OCI-LY3 (cell line): Measurements from ENCODE around the gene JMY.

Source experiments
- H2AFZ ChIP-seq: fragments of 200-600, 300-600 bp; shearing (Covaris generic); 2 replicates; pipeline ENCODE4 v1.6.0; 2014; ENCODE audit warnings: antibody characterized with exemption, low read depth, low read length
- H3K27ac ChIP-seq: fragments of 200-600, 300-600 bp; sonication (generic); 2 replicates; pipeline ENCODE4 v1.5.1; 2014; ENCODE audit warnings: mild to moderate bottlenecking, low read length, moderate library complexity, mixed read lengths
- H3K27me3 ChIP-seq: fragments of 200-600, 300-600 bp; sonication (generic); 2 replicates; pipeline ENCODE4 v1.6.1; 2014; ENCODE audit warnings: low read depth, low read length, mixed read lengths
- H3K36me3 ChIP-seq: fragments of 200-600, 300-600 bp; sonication (generic); replicated peaks from 2 replicates; pipeline ENCODE3; 2014; ENCODE audit warnings: low read depth, low read length, mixed read lengths
- H3K4me1 ChIP-seq: fragments of 300-600, 200-600 bp; sonication (generic); 2 replicates; pipeline ENCODE4 v1.6.1; 2014; ENCODE audit warnings: low read length, mixed read lengths
- H3K4me2 ChIP-seq: fragments of 200-600, 300-600 bp; sonication (generic); 2 replicates; pipeline ENCODE4 v1.6.1; 2014; ENCODE audit warnings: low read length, mixed read lengths
- H3K4me3 ChIP-seq: fragments of 300-600, 200-600 bp; sonication (generic); 2 replicates; pipeline ENCODE4 v1.5.1; 2014; ENCODE audit warnings: antibody characterized with exemption, mild to moderate bottlenecking, low read length, moderate library complexity
- H3K79me2 ChIP-seq: fragments of 300-600, 200-600 bp; shearing (Covaris generic); 2 replicates; pipeline ENCODE4 v1.6.1; 2014; ENCODE audit warnings: mild to moderate bottlenecking, low read length, mixed read lengths
- H3K9ac ChIP-seq: fragments of 300-600, 200-600 bp; shearing (Covaris generic); 2 replicates; pipeline ENCODE4 v1.6.0; 2014; ENCODE audit warnings: mild to moderate bottlenecking, low read length, moderate library complexity
- H3K9me3 ChIP-seq: fragments of 200-600, 300-600 bp; shearing (Covaris generic); 2 replicates; pipeline ENCODE4 v1.6.1; 2014; ENCODE audit warnings: low read length, mixed read lengths; ENCODE audit not compliant: insufficient read depth
- H4K20me1 ChIP-seq: fragments of 200-600, 300-600 bp; sonication (generic); 2 replicates; pipeline ENCODE4 v1.6.1; 2016; ENCODE audit warnings: low read length, mixed read lengths; ENCODE audit not compliant: insufficient read depth
- CTCF ChIP-seq: fragments of 200-600, 300-600 bp; sonication (generic); IDR thresholded peaks from 2 replicates; pipeline ENCODE4 v1.5.1; 2014; ENCODE audit warnings: antibody characterized with exemption, low read length, low read depth
- EZH2phosphoT487 ChIP-seq: fragments of 200-600 bp; shearing (Covaris generic); IDR thresholded peaks from 2 replicates; pipeline ENCODE4 v1.6.1; 2018; ENCODE audit warnings: antibody characterized with exemption, mixed run types, low read depth

The JMY gene

GRCh38 chr5:79297661-79298060, 61.7 kb downstream of the JMY start:
- Histone ChIP-seq H4K20me1 (no peaks in the 10 kb centered on the region), H3K9ac (no peak overlapping the region), H3K9me3 (no peaks in the 10 kb centered on the region), H3K4me3 (no peak overlapping the region), H3K79me2 (no peaks in the 10 kb centered on the region), H3K27ac (no peak overlapping the region), H3K4me1 (peaks cover 6% of the 10 kb centered on the region), H2AFZ (no peak overlapping the region), H3K36me3 (peaks cover 4% of the 10 kb centered on the region), H3K4me2 (no peak overlapping the region), H3K27me3 (no peaks in the 10 kb centered on the region)
- TF ChIP-seq EZH2phosphoT487 (no peak), CTCF (no peak)

- H3K79me2 ChIP-seq = no peaks in the 10 kb centered on the region
- H4K20me1 ChIP-seq = no peaks in the 10 kb centered on the region
- H3K27ac ChIP-seq = no peak overlapping the region
- no peaks in the 10 kb centered on the region for H3K9me3 ChIP-seq
- H2AFZ ChIP-seq = no peak overlapping the region
- H3K4me3 ChIP-seq = no peak overlapping the region
- H3K27me3 ChIP-seq = no peaks in the 10 kb centered on the region
- H3K4me1 ChIP-seq = no peaks in the 10 kb centered on the region; the same call in 1 of the 2 replicates
- H3K4me2 ChIP-seq = no peak overlapping the region
- no peak overlapping the region for H3K9ac ChIP-seq
- peaks cover 4% of the 10 kb centered on the region for H3K36me3 ChIP-seq
- TF ChIP-seq EZH2phosphoT487 (no peak), CTCF (no peak)
These were observed 65.2 kb downstream of the JMY start for GRCh38 chr5:79301046-79301712.

- Histone ChIP-seq H3K9me3 (no peaks in the 10 kb centered on the region), H3K4me2 (no peak overlapping the region), H2AFZ (no peak overlapping the region), H3K4me3 (no peak overlapping the region), H3K9ac (no peak overlapping the region), H3K4me1 (no peaks in the 10 kb centered on the region; the same call in 1 of the 2 replicates), H3K27me3 (no peaks in the 10 kb centered on the region), H3K27ac (no peak overlapping the region), H3K79me2 (no peaks in the 10 kb centered on the region), H4K20me1 (no peaks in the 10 kb centered on the region), H3K36me3 (peaks cover 8% of the 10 kb centered on the region)
- TF ChIP-seq CTCF (no peak), EZH2phosphoT487 (no peak)
These were observed 66.5 kb downstream of the JMY start for GRCh38 chr5:79302454-79302853.

GRCh38 chr5:79305706-79306105, 69.8 kb downstream of the JMY start:
- Histone ChIP-seq H2AFZ (no peak overlapping the region), H3K27me3 (no peaks in the 10 kb centered on the region), H3K36me3 (peaks cover 5% of the 10 kb centered on the region), H3K4me3 (no peak overlapping the region), H3K9me3 (no peaks in the 10 kb centered on the region), H3K79me2 (no peaks in the 10 kb centered on the region), H4K20me1 (no peaks in the 10 kb centered on the region), H3K4me1 (no peaks in the 10 kb centered on the region), H3K4me2 (no peak overlapping the region), H3K27ac (no peak overlapping the region), H3K9ac (no peak overlapping the region)
- TF ChIP-seq EZH2phosphoT487 (no peak), CTCF (no peak)
